Skeletal muscle satellite cell (primary cell): ENCODE data around the gene ATAD3B.
"Not testable (repeated sequence)": the region's sequence is repeated elsewhere in the genome, so short reads cannot be mapped to it uniquely, and the experiment has no call there.

Experiments
- H3K27me3 ChIP-seq: 2 replicates; pipeline ENCODE4 v1.7.0; 2013; ENCODE audit warnings: low read length; ENCODE audit not compliant: control insufficient read depth, insufficient read depth
- H3K36me3 ChIP-seq: 2 replicates; pipeline ENCODE4 v1.7.0; 2013; ENCODE audit warnings: mild to moderate bottlenecking, control low read depth, low read length; ENCODE audit not compliant: insufficient read depth
- H3K4me1 ChIP-seq: 2 replicates; pipeline ENCODE4 v1.7.0; 2013; ENCODE audit warnings: low read length; ENCODE audit not compliant: control insufficient read depth, insufficient read depth
- H3K4me2 ChIP-seq: 2 replicates; pipeline ENCODE4 v1.7.0; 2013; ENCODE audit warnings: mild to moderate bottlenecking, low read length
- H3K4me3 ChIP-seq: 2 replicates; pipeline ENCODE4 v1.7.0; 2013; ENCODE audit warnings: low read length
- H3K9ac ChIP-seq: 2 replicates; pipeline ENCODE4 v1.7.0; 2013; ENCODE audit warnings: mild to moderate bottlenecking, low read depth, low read length, moderate library complexity
- H3K9me3 ChIP-seq: replicated peaks from 2 replicates; pipeline ENCODE4 v1.7.0; 2013; ENCODE audit warnings: mild to moderate bottlenecking, control low read depth, low read length

ATAD3B gene

DNA sequence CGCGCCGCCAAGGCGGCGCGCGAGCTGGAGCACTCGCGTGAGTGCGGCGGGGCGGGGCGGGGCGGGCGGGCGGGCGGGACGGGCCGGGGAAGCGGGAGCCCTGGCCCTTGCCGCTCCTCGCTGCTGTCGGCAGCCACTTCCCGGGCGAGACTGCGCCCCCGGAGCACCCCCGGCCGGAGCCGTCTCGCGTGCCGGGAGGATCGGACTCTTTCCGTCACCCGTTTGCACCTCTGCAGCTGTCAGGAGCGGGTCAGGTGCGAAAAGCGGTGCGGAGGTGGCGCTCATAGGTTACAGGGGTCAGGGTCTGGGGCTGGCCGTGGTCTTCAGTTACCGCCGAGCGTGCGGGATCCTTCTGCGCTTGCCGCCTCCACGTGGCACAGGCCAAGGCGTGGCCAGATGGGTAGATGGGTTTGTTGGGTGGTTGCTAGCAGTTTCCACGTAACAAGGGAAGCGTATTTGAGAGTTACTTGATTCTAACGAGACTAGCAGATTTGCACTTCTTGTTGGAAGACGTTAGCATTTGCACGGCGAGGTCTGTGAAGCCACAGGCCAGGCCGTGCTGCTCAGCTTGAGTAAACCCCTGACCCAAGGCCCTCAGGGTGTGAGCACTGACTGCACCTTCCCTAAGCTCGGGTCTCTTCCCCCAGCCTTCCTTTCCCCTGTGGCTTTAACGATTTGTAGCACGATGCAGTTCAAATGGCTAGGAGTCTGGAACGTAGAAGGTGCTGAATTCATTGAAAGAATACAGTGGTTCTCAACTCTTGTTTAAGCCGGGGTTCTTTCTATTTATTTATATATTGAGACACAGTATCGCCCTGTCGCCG is 700 bp downstream of the ATAD3B start:
- not testable (repeated sequence) for H3K36me3 ChIP-seq, H3K9me3 ChIP-seq, H3K4me1 ChIP-seq, H3K27me3 ChIP-seq
- Histone ChIP-seq H3K4me3 (peak overlapping the region; percentile 89), H3K9ac (peak overlapping the region; percentile 79), H3K4me2 (peak overlapping the region; percentile 92)

DNA sequence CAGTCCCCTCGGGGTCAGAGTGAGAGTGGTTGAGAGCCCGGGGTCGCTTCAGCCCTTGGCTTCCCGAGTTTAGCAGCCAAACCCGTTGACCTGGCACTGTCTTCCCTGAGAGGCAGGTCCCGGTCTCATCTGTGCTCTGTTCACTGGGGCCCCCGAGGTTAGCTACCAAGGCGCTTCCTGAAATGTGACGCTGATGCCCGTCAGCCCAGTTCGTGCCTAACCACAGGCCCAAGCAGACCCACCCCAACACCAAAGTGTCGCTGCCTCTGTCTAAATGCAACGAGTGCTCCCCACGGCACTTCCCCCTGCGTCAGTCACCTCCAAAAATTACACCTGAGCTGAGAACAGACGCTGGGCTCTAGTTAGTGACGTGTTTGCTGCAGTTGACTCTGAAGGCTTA is 4.4 kb downstream of the ATAD3B start:
- peaks cover 31% of the 10 kb centered on the region for H3K36me3 ChIP-seq
- H3K9me3 ChIP-seq, H3K27me3 ChIP-seq, H3K4me1 ChIP-seq, H3K4me2 ChIP-seq, H3K4me3 ChIP-seq, H3K9ac ChIP-seq: not testable (repeated sequence)

DNA sequence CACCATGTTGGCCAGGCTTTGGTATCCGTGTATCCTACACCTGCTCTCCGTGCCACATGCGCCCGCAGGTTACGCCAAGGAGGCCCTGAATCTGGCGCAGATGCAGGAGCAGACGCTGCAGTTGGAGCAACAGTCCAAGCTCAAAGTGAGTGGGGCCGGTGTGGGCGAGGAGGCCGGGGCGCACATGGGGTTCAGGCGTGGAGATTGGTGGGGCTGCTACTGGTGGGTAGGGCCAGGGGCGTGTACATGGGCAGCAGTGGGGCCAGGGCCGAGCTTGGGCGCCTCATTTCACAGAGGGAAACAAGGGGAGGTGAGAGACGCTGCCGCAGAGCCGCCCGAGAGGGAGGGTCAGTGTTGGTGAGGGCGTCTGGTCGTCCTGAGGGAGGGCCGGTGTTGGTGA is 5.6 kb downstream of the ATAD3B start:
- no peak overlapping the region for H3K9ac ChIP-seq

DNA sequence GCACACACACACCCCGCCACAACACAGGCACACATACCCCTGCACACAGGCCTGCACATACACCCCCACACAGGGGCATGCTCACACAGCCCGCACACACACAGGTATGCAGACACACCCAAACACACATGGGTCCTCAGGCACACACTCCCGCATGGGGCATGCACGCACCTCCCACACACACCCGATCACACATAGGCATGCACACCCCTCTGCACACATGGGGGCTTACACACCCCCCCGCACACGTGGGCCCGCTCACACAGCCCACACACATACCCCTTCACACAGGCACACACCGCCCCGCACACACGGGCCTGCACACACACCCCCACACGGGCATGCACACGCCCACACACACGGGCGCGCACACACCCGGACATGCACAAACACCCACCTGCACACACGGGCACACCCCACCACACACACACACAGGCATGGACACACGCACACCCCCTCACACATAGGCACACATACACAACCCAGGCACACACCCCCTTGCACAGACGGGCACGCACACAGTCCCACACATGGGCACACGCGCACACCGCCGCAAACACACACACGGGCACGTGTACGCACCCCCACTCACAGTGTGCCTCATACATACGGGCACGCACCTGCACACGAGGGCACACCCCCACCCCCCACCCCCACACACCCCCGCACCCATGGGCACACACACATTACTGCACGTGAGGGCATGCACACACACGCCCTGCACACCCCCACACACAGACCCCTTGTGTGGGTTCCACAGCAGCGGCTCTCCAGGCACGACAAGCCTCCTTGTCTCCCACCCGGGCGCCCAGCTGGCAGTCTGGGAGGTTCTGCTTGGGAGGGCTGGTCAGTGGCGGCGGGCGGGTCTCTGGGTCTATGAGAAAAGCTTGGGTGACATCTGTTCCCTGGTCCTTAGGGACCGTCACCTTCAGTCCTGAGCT is 8.3 kb downstream of the ATAD3B start:
- Histone ChIP-seq H3K9me3 (no peaks in the 10 kb centered on the region), H3K4me2 (no peak overlapping the region), H3K4me1 (no peaks in the 10 kb centered on the region), H3K36me3 (peaks cover 54% of the 10 kb centered on the region), H3K9ac (no peak overlapping the region), H3K27me3 (no peaks in the 10 kb centered on the region), H3K4me3 (no peak overlapping the region)

More for the DNA sequence above, 5.6 kb downstream of the ATAD3B start:
- H3K9me3 ChIP-seq = no peaks in the 10 kb centered on the region
- no peak overlapping the region for H3K4me3 ChIP-seq
- no peak overlapping the region for H3K4me2 ChIP-seq
- no peaks in the 10 kb centered on the region for H3K4me1 ChIP-seq
- H3K27me3 ChIP-seq = no peaks in the 10 kb centered on the region
- peaks cover 31% of the 10 kb centered on the region for H3K36me3 ChIP-seq

DNA sequence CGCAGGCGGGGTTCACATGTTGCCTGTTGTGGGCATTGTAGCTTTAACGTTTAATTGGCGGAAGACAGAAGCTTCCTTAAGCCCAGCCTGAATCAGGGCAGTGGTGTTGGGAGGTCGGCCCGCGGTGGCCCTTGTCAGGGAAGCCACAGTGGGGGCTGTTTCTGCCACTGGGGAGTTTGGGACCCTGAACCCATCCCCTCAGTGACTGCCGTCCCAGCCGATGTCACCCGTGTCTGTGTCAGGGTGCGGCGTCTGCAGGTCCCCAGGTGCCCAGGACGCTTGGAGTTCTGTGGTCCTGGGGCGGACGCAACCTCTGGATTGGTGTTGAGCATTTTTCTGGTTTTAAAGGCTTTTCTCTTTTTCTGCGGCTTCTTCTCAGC is 8.9 kb downstream of the ATAD3B start:
- not testable (repeated sequence) for H3K9ac ChIP-seq, H3K4me2 ChIP-seq, H3K4me1 ChIP-seq, H3K9me3 ChIP-seq, H3K4me3 ChIP-seq, H3K27me3 ChIP-seq
- H3K36me3 ChIP-seq = peaks cover 54% of the 10 kb centered on the region

DNA sequence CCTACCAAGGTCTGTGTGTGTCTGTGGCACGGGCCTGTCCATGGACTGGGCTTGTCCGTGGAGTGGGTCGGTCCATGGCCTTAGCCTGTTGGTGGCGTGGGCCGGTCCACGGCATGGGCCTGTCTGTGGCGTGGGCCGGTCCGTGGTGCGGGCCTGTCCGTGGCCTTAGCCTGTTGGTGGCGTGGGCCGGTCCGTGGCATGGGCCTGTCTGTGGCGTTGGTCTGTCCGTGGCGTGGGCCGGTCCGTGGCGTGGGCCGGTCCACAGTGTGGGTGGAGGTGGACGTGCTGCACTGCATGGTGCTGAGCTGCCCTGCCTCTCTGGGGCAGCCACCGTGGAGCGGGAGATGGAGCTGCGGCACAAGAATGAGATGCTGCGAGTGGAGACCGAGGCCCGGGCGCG is 10.2 kb downstream of the ATAD3B start:
- H3K4me2 ChIP-seq, H3K4me1 ChIP-seq, H3K9me3 ChIP-seq, H3K9ac ChIP-seq, H3K27me3 ChIP-seq, H3K4me3 ChIP-seq: not testable (repeated sequence)
- peaks cover 58% of the 10 kb centered on the region for H3K36me3 ChIP-seq

DNA sequence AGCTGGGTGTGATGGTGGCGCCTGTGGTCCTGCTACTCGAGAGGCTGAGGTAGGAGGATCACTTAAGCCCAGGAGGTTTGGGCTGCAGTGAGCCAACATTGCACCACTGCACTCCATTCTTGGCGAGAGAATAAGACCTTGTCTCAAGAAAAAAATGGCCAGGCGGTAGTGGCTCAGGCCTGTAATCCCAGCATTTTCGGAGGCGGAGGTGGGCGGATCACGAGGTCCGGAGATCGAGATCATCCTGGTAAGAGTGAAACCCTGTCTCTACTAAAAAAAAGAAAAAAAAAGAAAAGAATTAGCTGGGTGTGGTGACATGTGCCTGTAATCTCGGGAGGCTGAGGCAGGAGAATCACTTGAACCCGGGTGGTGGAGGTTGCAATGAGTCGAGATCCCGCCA is 11.3 kb downstream of the ATAD3B start:
- no peak overlapping the region for H3K9ac ChIP-seq
- H3K36me3 ChIP-seq = peaks cover 55% of the 10 kb centered on the region

DNA sequence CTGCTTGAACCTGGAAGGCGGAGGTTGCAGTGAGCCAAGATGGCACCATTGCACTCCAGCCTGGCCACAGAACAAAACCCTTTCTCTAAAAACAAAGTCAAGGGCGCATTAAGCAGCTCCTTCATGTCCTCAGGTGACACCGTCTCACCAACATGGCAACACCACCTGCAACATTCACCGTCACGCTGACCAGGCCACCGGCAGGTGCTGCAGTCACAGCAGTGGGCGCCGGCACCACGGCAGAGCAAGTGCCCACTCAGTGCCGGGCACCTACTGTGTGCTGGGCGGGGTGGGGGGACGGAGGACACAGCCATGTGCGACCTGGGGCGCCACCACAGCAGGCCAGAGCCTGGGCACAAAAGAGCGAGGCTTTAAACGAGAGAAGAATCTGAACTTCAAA is 12.1 kb downstream of the ATAD3B start:
- H3K36me3 ChIP-seq = peaks cover 57% of the 10 kb centered on the region

More for the DNA sequence above, 11.3 kb downstream of the ATAD3B start:
- no peaks in the 10 kb centered on the region for H3K4me1 ChIP-seq
- H3K27me3 ChIP-seq = no peaks in the 10 kb centered on the region
- no peaks in the 10 kb centered on the region for H3K9me3 ChIP-seq
- no peak overlapping the region for H3K4me3 ChIP-seq
- H3K4me2 ChIP-seq = no peak overlapping the region

DNA sequence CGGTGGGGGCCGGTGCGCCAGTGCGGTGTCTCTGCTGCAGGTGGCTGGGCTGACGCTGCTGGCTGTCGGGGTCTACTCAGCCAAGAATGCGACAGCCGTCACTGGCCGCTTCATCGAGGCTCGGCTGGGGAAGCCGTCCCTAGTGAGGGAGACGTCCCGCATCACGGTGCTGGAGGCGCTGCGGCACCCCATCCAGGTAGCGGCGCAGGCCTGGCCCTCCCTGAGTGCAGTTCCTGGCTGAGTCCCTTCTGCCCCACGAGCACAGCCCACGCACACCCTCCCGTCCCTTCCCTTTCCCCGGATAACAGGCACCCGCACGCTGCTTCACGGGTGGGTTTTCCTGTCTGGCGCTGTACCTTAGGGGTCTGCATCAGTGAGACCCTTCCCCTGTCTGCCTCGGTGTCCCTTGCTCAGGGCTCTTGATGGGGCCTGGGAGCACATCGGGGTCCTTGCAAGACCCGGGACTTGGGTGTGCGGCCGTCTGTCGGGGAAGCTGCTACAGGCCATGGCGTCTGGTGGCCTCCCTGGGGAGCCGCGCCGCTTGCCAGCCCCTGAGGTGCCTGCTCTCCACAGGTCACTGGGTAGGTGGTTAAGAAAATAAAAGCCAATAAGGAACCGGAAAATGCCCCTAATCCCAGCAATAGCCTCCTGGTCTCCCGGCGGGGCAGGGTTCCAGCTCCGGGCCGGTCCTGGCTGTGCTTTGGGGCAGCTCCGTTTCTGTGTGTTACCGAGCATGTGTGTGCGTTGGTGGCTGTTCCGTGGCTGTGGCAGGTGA is 13.6 kb downstream of the ATAD3B start:
- H3K4me3 ChIP-seq, H3K9me3 ChIP-seq, H3K4me2 ChIP-seq, H3K27me3 ChIP-seq, H3K9ac ChIP-seq, H3K4me1 ChIP-seq: not testable (repeated sequence)
- H3K36me3 ChIP-seq = peaks cover 57% of the 10 kb centered on the region

More for the DNA sequence above, 12.1 kb downstream of the ATAD3B start:
- no peaks in the 10 kb centered on the region for H3K4me1 ChIP-seq
- H3K9me3 ChIP-seq = no peaks in the 10 kb centered on the region
- no peak overlapping the region for H3K9ac ChIP-seq
- H3K4me2 ChIP-seq = no peak overlapping the region
- no peak overlapping the region for H3K4me3 ChIP-seq
- H3K27me3 ChIP-seq = no peaks in the 10 kb centered on the region

DNA sequence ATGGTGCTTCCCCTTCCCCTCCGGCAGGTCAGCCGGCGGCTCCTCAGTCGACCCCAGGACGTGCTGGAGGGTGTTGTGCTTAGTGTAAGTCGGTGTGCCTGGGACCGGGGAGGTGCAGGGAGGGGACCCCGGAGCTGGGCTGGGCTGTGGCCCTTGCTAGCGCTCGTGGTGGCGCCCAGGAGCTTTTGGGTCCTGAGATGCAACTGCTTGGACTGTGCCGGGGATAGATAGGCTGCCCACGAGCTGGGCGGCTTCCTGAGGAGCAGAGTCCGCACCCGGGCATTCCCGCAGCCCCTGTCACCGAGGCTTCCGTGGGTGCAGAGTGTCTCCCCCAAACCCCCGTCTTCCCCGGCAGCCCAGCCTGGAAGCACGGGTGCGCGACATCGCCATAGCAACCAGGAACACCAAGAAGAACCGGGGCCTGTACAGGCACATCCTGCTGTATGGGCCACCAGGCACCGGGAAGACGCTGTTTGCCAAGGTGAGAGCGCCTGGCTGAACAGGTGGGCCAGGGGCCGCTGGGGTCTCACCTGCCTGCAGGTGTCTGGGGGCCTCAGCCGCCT is 14.3 kb downstream of the ATAD3B start:
- not testable (repeated sequence) for H3K4me1 ChIP-seq, H3K27me3 ChIP-seq, H3K4me2 ChIP-seq, H3K9ac ChIP-seq, H3K9me3 ChIP-seq, H3K4me3 ChIP-seq
- peaks cover 58% of the 10 kb centered on the region for H3K36me3 ChIP-seq

DNA sequence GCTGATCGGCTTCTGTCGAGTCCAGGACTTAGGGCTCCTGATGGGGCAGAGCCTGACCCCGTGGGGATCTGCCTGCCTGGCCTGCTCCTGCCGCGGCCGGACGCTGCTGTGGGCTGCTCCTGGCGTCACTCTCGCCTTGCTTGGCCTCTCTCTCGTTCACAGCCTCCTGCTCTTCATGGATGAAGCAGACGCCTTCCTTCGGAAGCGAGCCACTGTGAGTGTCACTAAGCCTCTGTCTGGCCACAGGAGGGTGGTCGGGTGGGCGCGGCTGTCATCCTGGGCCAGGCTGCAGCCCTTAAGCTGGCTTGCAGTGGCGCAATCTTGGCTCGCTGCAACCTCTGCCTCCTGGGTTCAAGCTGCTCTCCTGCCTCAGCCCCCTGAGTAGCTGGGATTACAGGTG is 16.1 kb downstream of the ATAD3B start:
- peaks cover 4% of the 10 kb centered on the region for H3K9me3 ChIP-seq
- H3K9ac ChIP-seq = no peak overlapping the region
- H3K4me1 ChIP-seq = no peaks in the 10 kb centered on the region
- no peak overlapping the region for H3K4me2 ChIP-seq
- peaks cover 70% of the 10 kb centered on the region for H3K36me3 ChIP-seq
- no peak overlapping the region for H3K4me3 ChIP-seq
- H3K27me3 ChIP-seq = no peaks in the 10 kb centered on the region
